Middle frontal gyrus (tissue), 1 donor: Measurements from ENCODE around the gene PLG.
"Not testable (repeated sequence)": the region's sequence is repeated elsewhere in the genome, so short reads cannot be mapped to it uniquely, and the experiment has no call there.

Source experiments
- DNase-seq: peaks from one replicate; pipeline ENCODE4 v3.0.0-alpha.2; 2015; ENCODE audit warnings: low spot score; ENCODE audit errors: extremely low spot score

Gene PLG

DNA sequence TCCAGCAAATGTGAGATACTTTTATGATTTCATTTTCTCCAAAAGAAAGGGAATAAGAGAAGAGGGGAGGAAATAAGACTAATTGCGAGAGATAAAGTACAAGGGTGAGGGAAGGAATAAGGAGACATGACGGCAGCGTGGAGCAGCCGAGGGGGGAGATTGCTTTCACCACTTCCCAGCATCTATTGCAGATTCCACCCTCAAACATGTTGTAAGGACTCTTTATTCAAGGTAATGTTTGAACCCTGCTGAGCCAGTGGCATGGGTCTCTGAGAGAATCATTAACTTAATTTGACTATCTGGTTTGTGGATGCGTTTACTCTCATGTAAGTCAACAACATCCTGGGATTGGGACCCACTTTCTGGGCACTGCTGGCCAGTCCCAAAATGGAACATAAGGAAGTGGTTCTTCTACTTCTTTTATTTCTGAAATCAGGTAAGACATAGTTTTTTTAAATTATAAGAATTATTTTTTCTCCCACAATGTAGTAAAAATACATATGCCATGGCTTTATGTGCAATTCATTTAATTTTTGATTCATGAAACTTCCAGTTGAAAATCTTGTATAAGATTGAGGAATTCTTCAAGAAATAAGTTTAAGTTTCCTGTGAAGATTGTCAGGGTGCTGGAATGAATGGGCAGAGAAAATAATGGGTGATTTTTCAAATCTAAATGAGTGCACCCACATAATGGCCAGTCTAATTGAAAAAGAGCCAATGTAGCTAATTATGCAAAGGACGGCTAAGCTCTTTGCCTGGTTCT is at the start of gene PLG:
PLG (plus strand) TSS at position 327 of the 763 bp plus-strand sequence; CDS start at position 388, 61 bp downstream.
- not testable (repeated sequence) for DNase-seq

DNA sequence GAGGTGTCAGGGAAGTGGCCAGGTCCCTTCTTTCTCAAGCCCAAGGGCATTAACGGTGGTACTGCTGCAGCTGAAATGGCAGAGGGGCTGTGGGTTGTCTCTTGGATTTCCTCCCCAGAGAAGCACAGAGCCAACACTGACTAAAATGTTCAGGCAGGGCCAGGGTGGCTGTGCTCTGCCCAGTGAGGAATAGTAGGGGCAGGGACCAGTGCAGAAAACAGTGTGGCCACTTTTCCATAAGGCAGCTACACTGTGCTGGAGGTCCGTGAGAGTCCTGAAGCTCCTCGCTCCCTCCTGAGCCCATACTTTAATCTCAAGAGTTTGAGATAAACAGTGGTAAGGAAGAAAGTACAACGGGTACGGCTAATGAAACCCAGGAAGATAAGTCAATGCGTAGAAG is 42.5 kb upstream of the PLG start:
- no peak for DNase-seq

DNA sequence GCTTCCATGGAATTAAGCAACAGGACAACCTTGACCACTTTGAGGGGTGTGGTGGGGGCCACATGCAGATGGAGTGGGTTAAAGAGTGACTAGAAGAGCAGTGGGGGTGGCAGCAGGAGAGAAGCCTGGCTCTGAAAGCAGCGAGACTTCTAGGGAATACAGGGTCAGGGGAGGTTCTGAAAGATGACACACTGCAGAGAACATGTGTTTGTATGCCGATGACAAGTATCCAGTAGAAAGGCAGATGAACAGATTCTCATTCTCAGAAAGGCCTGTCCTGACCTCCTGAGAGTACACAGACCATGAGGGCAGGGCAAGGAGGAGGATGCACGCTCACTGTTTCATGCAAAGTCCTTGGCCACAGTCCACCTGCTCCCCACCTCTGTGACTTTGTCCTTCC is 40.8 kb upstream of the PLG start:
- no peak for DNase-seq

DNA sequence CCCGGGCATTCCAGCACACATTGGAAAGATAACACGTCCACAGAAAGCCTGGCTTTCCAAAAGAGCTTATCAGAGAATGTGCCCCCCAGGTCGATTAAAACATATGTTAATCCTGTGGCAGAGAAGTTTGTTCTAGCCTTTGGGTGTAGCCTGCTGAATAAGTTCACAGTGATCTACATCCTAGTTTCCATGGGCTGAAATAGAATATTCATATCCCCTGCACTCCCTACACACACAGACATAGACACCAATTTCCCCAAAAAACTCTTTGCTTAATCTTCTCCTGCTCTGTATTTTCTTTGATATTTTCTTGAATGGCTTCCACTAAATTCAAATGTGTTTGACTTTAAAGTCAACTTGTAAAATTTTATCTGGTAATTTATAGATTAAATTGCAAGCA is 39.6 kb upstream of the PLG start:
- DNase-seq, result no peak

DNA sequence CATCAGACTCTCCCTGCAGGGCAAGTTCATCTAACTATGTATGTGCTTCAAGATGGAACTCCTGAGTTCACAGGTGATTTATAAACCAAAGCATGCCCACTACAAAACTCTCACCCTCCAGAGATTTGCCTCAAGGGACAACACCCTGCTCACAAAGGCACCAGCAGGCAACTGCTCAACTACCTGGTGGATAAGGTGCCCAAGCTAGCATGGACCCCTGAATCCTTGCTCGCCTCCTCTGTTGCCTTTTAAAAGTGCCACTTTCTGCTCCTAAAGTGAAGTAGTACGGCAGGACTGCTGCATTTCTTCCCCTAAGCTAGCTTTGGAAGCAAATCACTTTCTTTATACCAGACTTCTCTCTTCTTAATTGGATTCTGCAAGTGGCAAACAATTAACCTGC is 39.2 kb upstream of the PLG start:
- no peak for DNase-seq

DNA sequence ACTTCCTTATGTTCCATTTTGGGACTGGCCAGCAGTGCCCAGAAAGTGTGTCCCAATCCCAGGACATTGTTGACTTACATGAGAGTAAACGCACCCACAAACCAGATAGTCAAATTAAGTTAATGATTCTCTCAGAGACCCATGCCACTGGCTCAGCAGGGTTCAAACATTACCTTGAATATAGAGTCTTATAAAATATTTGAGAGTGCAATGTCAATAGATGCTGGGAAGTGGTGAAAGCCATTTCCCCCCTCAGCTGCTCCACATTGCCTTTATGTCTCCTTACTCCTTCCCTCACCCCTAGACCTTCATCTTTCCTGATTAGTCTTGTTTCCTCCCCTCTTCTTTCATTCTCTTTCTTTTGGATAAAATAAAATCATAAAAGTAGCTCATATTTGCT is 37.8 kb upstream of the PLG start, which contains the start of gene LPA:
LPA (minus strand) TSS at position 78 of the 400 bp plus-strand sequence; CDS start at position 17, 61 bp downstream.
- DNase-seq, result not testable (repeated sequence)

DNA sequence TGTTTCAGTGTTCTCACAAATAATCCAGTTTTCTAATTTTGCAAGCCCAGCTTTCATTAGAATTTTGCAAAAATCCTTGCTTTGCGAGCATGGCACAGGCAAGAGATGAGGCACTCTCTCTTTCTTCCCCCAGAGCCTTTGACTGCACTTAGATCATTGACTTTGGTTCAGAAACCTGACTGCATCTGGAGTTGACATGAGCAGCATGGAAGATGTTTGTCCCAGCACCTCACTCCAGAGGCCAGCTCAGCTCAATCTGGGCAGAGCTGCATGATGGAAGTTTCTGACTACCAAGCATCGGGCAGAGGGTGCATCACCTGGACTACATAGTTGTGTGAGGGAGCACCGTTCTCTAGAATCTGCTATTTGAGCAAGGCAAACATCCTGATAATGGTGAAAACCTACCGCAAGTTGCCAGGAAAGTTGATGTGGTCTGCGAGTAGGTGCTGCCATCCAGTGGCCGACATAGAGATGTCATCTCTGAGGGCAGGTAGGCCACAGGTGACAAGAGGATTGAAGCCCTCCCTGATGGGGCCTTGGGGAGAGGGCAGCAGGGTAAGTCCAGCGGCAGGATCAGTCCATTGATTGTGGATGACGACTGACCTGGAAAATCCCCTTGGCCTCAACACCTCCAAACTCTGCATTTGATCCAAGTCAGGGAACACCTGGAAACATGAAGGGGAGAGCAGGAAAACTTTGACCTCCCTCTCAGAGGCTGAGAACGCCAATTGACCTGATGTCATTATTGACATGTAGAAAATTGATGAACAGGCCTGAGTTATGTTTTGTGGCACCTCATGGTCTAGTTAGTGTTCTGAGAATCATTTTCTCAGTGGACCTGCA is 34.2 kb upstream of the PLG start:
- DNase-seq, result no peak

DNA sequence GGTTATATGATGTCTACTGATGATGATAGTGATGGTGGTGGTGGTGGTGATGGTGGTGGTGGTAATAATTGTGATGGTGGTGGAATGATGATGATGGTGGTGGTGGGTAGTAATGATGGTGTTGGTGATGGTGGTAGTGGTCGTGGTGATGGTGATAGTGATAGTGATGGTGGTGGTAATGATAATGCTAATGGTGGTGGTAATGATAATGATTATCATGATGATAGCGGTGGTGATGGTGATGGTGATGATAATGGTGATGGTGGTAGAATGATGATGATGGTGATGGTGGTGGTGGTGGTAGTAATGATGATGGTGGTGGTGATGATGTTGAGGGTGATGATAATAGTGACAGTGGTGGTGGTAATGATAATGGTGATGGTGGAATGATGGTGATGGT is 33.5 kb upstream of the PLG start:
- DNase-seq, result no peak

DNA sequence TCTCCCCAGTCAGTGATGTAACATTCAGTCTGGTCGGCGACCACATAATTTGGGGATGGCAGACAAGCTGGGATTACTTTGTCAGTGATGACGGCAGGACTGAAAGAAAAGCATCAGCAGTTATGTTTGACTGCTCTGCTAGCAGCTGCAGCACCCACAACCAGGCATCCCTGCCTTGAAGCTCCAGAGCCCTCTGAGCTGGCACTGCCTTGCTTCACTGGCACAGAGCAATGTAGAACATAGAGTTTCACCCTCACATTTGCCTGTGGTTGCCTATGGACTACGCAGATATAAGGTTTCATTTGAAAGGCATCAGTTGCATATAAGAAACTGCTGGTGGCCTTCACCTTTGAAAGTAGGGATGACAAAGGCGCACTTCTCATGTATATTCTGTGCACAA is 25.6 kb upstream of the PLG start:
- DNase-seq, result not testable (repeated sequence)

DNA sequence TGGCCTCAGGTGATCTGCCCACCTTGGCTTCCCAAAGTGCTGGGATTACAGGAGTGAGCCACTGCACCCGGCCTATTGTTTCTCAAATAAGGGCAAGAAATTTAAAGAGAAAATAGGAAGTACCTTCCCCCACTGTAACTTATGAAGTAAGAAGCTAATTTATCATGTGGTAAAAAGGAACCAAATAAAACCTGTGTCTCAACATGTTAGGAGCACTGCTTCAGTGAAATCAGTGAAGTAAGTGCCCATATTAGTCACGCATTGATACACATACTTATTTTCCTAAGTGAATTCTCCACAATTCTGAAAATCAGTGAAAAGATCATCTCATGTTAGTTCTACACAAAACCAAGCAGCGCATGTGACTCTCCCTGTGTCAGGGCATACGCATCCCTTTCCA is 23.8 kb upstream of the PLG start:
- no peak for DNase-seq

DNA sequence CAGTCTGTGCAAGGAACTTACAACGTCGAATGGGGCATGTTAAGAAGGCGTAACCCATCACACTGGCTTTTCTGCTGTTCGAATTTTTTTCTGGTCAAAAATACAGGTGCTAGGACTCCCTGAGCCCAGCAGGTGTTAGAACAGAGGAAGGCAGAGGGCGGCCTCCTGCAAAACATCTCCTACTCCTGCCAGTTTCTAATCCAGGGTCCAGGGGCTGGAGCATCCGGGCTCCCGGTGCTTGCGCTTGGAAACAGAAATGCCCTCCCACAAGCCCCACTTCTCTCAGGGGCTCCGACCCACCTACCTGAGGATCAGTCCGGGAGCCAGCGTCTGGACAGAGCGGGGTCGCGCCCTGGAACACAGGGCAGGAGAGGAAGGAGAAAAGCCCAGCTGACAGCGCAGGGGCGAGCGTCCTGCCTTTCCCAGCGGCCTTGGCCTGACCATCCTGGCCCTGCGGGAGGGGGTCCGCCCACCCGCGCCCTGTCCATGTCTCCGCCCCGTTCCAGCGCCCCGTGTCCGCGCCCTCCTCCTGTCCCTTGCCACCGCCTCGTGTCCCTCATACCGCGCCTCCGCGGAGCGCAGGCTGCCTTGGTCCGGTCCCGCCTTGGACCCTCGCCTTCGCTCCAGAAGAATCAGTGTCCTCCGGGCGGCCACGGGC is 23.2 kb upstream of the PLG start:
- no peak for DNase-seq

DNA sequence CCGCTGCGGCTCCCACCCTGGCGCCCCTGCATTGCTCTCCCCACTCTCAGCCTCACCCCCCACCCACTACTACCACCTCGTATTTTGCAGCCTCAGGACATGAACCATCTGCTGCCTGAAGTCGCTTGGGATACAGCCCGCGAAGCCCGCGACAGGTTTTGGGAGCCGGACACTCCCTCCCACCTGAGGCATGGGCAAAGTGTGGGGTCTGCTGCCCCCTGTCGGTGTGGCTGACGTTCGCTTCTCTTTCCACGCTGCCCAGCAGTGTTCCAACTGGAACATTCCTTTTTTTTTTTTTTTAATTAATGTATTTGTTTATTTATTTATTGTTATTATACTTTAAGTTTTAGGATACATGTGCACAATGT is 22.7 kb upstream of the PLG start:
- DNase-seq, result no peak

DNA sequence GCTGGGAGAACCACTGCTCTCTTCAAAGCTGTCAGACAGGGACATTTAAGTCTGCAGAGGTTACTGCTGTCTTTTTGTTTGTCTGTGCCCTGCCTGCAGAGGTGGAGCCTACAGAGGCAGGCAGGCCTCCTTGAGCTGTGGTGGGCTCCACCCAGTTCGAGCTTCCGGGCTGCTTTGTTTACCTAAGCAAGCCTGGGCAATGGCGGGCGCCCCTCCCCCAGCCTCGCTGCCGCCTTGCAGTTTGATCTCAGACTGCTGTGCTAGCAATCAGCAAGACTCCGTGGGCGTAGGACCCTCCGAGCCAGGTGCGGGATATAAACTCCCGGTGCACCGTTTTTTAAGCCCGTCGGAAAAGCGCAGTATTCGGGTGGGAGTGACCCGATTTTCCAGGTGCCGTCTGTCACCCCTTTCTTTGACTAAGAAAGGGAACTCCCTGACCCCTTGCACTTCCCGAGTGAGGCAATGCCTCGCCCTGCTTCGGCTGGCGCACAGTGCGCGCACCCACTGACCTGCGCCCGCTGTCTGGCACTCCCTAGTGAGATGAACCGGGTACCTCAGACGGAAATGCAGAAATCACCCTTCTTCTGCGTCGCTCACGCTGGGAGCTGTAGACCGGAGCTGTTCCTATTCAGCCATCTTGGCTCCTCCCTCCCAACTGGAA is 16.8 kb upstream of the PLG start:
- DNase-seq, result not testable (repeated sequence)

DNA sequence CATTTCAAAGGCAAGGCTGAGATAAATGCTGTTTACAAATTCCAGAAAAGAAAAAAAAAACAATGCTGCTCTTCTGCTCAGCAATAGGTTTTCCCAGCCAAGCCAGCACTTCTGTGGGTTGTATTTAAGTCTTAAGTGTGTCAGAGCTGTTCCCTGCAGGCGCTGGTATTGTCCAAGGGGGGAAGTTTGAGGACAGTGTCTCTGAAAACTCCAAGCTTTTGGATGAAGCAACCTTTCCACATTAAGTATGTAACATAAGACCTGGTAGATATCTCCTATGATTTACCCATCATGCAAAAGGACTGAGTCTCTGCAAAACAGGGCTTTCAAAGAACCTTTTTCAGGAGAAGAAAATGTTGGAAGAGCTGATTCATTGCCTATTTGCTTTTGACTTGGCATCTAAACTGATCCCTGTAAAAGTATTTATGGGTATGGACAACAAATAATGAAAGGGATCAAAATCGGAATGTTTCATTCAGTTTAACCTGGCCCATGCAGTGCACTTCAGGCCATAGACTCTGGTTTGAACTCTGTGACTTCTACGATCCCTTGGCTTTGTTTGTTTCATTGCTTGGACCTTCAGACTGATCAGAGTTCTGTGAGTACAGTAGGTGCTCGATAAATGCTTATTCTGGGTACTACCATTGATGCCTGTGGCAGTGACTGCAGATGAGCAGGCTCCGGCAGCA is 16.1 kb upstream of the PLG start:
- DNase-seq, result no peak

DNA sequence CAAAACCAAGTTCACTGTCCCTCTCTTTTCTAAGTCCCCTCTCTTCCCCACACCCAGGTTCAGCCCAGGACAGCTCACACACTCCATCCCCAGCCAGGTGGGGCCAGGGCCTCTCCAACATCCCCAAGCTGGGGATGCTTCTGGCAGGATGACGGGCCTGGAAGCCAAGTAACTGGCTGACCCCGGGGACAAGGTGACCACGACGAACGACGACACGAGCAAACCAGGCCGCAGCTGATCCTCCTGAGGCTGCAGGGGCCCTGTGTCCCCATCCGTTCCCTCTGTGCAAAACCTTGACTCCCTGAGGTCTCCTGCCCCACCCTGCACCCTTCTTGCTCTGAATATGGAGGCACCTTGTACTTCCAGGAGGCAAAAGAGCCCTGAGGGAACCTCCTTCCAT is 11.6 kb upstream of the PLG start:
- DNase-seq, result no peak

DNA sequence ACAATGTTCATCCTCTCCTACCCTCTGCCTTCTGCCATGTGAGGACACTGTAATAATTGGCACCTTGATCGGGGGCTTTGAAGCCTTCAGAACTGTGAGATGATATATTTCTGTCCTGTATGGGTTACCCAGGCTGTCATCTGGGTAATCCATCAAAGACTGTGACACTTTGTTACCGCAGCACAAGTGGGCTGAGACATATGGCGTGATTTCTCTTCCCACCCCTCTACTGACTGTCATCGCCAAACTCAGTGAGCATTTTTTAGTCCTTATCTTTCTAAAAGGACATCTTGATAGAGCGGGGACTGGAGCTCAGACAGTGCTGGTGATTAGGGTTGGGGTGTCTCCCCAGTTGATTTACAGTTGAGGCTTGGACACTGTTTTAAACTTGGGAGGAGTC is 10.4 kb upstream of the PLG start:
- no peak for DNase-seq

DNA sequence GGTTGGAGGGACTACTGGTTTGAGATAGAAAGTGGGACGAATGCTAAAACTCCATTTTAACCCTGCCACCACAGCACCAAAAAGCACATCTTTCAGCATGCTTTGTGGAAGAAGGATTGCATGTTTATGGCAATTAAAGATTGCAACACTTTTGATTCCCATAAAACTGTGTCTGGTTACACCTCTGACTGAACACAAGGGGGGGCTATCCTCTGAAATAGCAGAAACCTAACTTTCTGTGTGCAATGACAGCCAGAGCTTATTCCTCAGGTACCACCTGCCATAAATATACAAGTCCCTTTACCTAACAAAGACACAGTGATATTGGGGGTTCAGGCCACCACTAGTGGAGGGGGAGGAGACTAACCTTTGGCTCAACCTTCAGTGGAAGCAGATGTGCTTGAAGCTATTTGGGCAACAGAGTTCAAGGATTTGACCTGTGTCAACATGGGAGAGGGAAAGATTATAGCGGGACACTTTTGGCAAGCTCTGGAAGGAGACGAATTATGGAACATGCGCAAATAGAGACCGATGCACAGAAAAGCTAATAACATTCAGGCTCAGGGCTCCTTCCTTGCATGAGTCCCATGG is 9.6 kb upstream of the PLG start:
- no peak for DNase-seq

DNA sequence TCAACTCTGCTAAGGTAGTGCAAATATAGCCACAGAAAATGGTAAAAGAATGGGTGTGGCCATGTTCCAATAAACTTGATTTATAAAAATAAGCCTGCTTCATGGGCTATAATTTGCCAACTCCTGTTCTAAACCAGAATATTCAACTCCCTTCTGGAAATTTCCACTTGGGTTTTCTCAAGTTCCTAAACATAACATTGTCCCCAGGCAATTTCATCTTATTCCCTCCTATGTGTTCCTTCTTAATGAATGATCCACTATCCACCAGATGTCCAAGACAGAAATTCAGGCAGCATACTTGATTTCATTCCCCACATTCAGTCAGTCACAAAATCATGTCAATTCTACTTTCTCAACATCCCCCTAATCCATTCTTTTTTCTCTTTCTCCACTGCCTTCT is 7.0 kb upstream of the PLG start:
- DNase-seq, result not testable (repeated sequence)

DNA sequence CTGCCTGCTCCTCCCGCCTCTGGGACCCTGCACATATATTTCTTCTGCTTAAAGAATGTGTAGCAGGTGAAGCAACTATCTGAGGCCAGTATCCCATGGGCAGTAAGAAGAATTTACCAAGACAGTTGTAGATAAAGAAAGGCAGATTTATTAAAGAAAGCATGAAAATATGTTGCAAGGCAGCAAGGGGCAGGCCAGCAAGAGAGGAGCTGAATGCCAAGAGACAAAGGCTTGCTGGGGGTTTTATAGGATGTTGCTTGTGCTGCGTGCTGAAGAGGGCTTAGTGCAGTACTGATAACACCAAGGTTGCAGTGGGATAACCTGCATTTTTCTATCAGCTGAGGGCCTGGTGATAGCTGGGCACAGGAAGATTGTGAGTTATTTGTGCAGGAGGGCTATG is 6.4 kb upstream of the PLG start:
- DNase-seq, result not testable (repeated sequence)

DNA sequence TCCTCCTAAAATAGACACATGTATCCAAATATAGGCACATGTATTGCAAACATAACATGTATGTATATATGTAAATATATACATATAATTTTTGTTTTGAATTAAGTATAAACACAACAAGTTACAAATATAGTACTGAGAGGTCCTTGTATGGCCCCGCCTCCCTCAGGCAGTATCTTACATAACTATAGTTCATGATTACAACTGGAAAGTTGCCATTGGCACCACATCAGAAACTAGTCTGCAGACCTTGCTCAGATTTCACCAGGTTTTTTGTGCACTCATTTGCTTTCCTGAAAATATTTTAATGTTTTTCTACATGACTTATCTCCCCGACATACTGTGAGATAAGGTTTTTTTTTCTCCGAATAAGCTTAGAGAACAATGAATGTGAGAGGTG is 5.2 kb upstream of the PLG start:
- not testable (repeated sequence) for DNase-seq

DNA sequence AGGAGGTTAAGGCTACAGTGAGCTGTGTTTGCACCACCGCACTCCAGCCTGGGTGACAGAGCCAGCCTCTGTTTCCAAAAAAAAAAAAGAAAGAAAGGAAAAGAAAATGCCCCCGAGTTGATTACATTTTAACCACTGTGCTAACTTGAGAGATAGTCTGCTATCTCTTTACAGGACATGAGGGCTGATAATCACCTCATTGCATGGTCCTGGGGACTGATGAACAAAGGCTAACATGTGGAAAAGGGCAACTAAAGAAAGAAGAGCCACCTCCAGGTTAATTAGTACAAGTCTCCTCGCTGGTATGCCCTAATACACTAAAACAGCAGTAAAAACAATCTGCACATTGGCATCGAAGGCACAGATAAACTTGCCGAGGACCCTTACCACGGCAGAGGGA is 4.2 kb upstream of the PLG start:
- no peak for DNase-seq
